Sigmoid colon (tissue), 7 donors: ENCODE data around the gene BARX2. TPM values are rescaled to one million over a fixed set of nuclear protein-coding genes. Genes with fewer than 3 reads are reported as not detected.

ENCODE experiments used
- DNase-seq: peaks from one replicate; pipeline ENCODE4 v3.0.0-alpha.2; 2019
- H3K27ac ChIP-seq, 4 donors: fragments of 200-600 bp; sonication (generic); one replicate each; pipeline ENCODE4 v1.5.1; 2016 to 2019; ENCODE audit warnings: mild to moderate bottlenecking in 1 of 4
- H3K27me3 ChIP-seq, 3 donors: fragments of 200-600 bp; sonication (generic); one replicate each; pipeline ENCODE4 v1.5.1; 2019; ENCODE audit warnings: mild to moderate bottlenecking in 1 of 3
- H3K36me3 ChIP-seq, 4 donors: fragments of 200-600 bp; sonication (generic); one replicate each; pipeline ENCODE4 v1.5.1; 2016 to 2019
- H3K4me1 ChIP-seq, 4 donors: fragments of 200-600 bp; sonication (generic); one replicate each; pipeline ENCODE4 v1.5.1; 2017 to 2019
- H3K4me3 ChIP-seq, 4 donors: fragments of 200-600 bp; sonication (generic); one replicate each; pipeline ENCODE4 v1.5.1; 2017 to 2019; ENCODE audit warnings: mild to moderate bottlenecking in 2 of 4, moderate library complexity in 1 of 4
- H3K9me3 ChIP-seq, 4 donors: fragments of 200-600 bp in 3 of 4; sonication (generic) in 3 of 4; one replicate each; pipeline versions ENCODE4 v1.5.1 to v1.6.1; 2013 to 2019
- CTCF ChIP-seq, 4 experiments: fragments of 450-650 bp in 3 of 4; fragments of 200-600 bp in 1 of 4; IDR thresholded peaks; one replicate each; pipeline ENCODE4 v1.5.1; 2016 to 2019; ENCODE audit warnings: antibody characterized with exemption in 4 of 4, mild to moderate bottlenecking in 3 of 4, moderate library complexity in 2 of 4
- EP300 ChIP-seq, 4 donors: sonication (generic); formaldehyde crosslinking; IDR thresholded peaks; one replicate each; pipeline ENCODE4 v1.6.1; 2017; ENCODE audit warnings: antibody characterized with exemption in 4 of 4
- POLR2A ChIP-seq, 2 donors: fragments of 450-650 bp; IDR thresholded peaks; one replicate each; pipeline ENCODE4 v1.6.1; 2016; ENCODE audit warnings: antibody characterized with exemption in 2 of 2, mild to moderate bottlenecking in 2 of 2, moderate library complexity in 2 of 2
- POLR2AphosphoS5 ChIP-seq, 4 donors: sonication (generic); formaldehyde crosslinking; IDR thresholded peaks; one replicate each; pipeline ENCODE4 v1.6.1; 2017; ENCODE audit warnings: antibody characterized with exemption in 4 of 4
- WGBS, 2 donors: extraction: QIAGEN DNeasy Blood & Tissue Kit; methylation state at CpG; one replicate each; pipeline ENCODE4 v1.1.7; 2013; 5-methylcytosine and 5-hydroxymethylcytosine counted together
- intact Hi-C: fragments of 100-400 bp; cut with DNase I; formaldehyde crosslinking; loops from one replicate; pipeline ENCODE4 v1.15.1; 2023
- polyA plus RNA-seq, 3 donors: library from polyadenylated mRNA; stranded (reverse); fragments of 200-250 nt; gene quantifications; one replicate each; pipeline ENCODE4 v1.2.3, GENCODE V29; 2013
- total RNA-seq, 4 donors: library from RNA; depleted of rRNA; stranded (reverse); fragments of >200 nt; gene quantifications; one replicate each; pipeline ENCODE4 v1.1.0, GENCODE V29; 2016
- donor health status: healthy with polysubstance abuse.
- donor health status: Bipolar disorder and iron deficiency.
- donor health status: healthy.

The BARX2 gene
- total and polyA plus RNA-seq, 7 donors, result 10.0 to 19.7 (median 12.0) TPM; not detected in 4

- H3K4me3 ChIP-seq, result no peak overlapping the region
- H3K27ac ChIP-seq, result no peak overlapping the region
- intact Hi-C loops, result no loop called here
- no peaks in the 10 kb centered on the region for H3K36me3 ChIP-seq
- H3K9me3 ChIP-seq, result no peaks in the 10 kb centered on the region
- H3K27me3 ChIP-seq, result peaks cover 0 to 55% (median 4%) of the 10 kb centered on the region in 3 donors
- no peak for TF ChIP-seq POLR2A (IDR thresholded peaks at IDR 0.05)
- no peak for TF ChIP-seq EP300 (IDR thresholded peaks at IDR 0.05)
- TF ChIP-seq CTCF (IDR thresholded peaks at IDR 0.05), result no peak
- TF ChIP-seq POLR2AphosphoS5 (IDR thresholded peaks at IDR 0.05), result no peak
- no peaks in the 10 kb centered on the region for H3K4me1 ChIP-seq
- no peak for DNase-seq
- WGBS, 2 donors, result 35 to 52% methylated on average over 5 of the region's 5 CpGs
Observed at GRCh38 chr11:129391360-129391759, 15.7 kb downstream of the BARX2 start.

GRCh38 chr11:129391821-129392220, 16.2 kb downstream of the BARX2 start:
- WGBS, 2 donors, result 54 to 60% methylated on average over 6 of the region's 6 CpGs
- Histone ChIP-seq H3K27ac (no peak overlapping the region), H3K4me1 (no peaks in the 10 kb centered on the region), H3K36me3 (no peaks in the 10 kb centered on the region), H3K9me3 (no peaks in the 10 kb centered on the region), H3K27me3 (peaks cover 0 to 55% (median 4%) of the 10 kb centered on the region in 3 donors), H3K4me3 (no peak overlapping the region)
- intact Hi-C loops, result no loop called here
- DNase-seq, result no peak
- no peak for TF ChIP-seq POLR2A (IDR thresholded peaks at IDR 0.05)
- TF ChIP-seq CTCF (IDR thresholded peaks at IDR 0.05), result no peak
- no peak for TF ChIP-seq POLR2AphosphoS5 (IDR thresholded peaks at IDR 0.05)
- no peak for TF ChIP-seq EP300 (IDR thresholded peaks at IDR 0.05)

- H3K27me3 ChIP-seq, result peaks cover 0 to 48% (median 4%) of the 10 kb centered on the region in 3 donors
- intact Hi-C loops, result no loop called here
- TF ChIP-seq EP300 (IDR thresholded peaks at IDR 0.05) (no peak), POLR2AphosphoS5 (IDR thresholded peaks at IDR 0.05) (no peak), POLR2A (IDR thresholded peaks at IDR 0.05) (no peak), CTCF (IDR thresholded peaks at IDR 0.05) (no peak)
- DNase-seq, result no peak
- no peaks in the 10 kb centered on the region for H3K36me3 ChIP-seq
- no peaks in the 10 kb centered on the region for H3K4me1 ChIP-seq
- no peaks in the 10 kb centered on the region for H3K9me3 ChIP-seq
- no peak overlapping the region for H3K4me3 ChIP-seq
- 91 to 95% methylated on average over 1 of the region's 1 CpG for WGBS, 2 donors
- no peak overlapping the region for H3K27ac ChIP-seq
Observed at GRCh38 chr11:129392995-129393394, 17.3 kb downstream of the BARX2 start.

GRCh38 chr11:129394709-129395108, 19.1 kb downstream of the BARX2 start:
- no peaks in the 10 kb centered on the region for H3K36me3 ChIP-seq
- peaks cover 0 to 31% (median 4%) of the 10 kb centered on the region in 3 donors for H3K27me3 ChIP-seq
- no peak overlapping the region for H3K27ac ChIP-seq
- DNase-seq, result no peak
- no peak overlapping the region for H3K4me3 ChIP-seq
- intact Hi-C loops, result no loop called here
- no peaks in the 10 kb centered on the region for H3K4me1 ChIP-seq
- 72 to 77% methylated on average over 3 of the region's 3 CpGs for WGBS, 2 donors
- TF ChIP-seq POLR2A (IDR thresholded peaks at IDR 0.05) (no peak), POLR2AphosphoS5 (IDR thresholded peaks at IDR 0.05) (no peak)
- H3K9me3 ChIP-seq, result no peaks in the 10 kb centered on the region

- no peak for DNase-seq
- 57 to 78% methylated on average over 9 of the region's 9 CpGs for WGBS, 2 donors
- TF ChIP-seq POLR2A (IDR thresholded peaks at IDR 0.05), result no peak
- TF ChIP-seq EP300 (IDR thresholded peaks at IDR 0.05), result no peak
- no peak for TF ChIP-seq CTCF (IDR thresholded peaks at IDR 0.05)
- TF ChIP-seq POLR2AphosphoS5 (IDR thresholded peaks at IDR 0.05), result no peak
- Histone ChIP-seq H3K36me3 (no peaks in the 10 kb centered on the region), H3K27me3 (peaks cover 0 to 23% (median 4%) of the 10 kb centered on the region in 3 donors), H3K27ac (no peak overlapping the region), H3K4me3 (no peak overlapping the region), H3K4me1 (no peaks in the 10 kb centered on the region), H3K9me3 (no peaks in the 10 kb centered on the region)
- intact Hi-C loops, result no loop called here
Observed at GRCh38 chr11:129395432-129395831, 19.8 kb downstream of the BARX2 start.
